K562 (cell line): ENCODE measurements around the gene RUVBL1. TPM values are rescaled to one million over a fixed set of nuclear protein-coding genes. Genes with fewer than 3 reads are reported as not detected.

Experiments
- CHCHD3 ChIP-seq: fragments of 250-450 bp; sonication (Bioruptor Pico); IDR thresholded peaks from 2 replicates; pipeline ENCODE4 v2.1.2; 2022; ENCODE audit warnings: mild to moderate bottlenecking
- CTCF ChIP-seq, 3 experiments: IDR thresholded peaks in 2 of 3; conservative IDR thresholded peaks in 1 of 3; 2 replicates each; pipeline ENCODE4 v1.5.1; 2011 to 2012; ENCODE audit warnings: low read length in 3 of 3, mild to moderate bottlenecking in 3 of 3, control low read depth in 2 of 3, improper control_type of control experiment in 1 of 3, inconsistent platforms in 1 of 3, low read depth in 1 of 3, mixed read lengths in 1 of 3, moderate library complexity in 1 of 3; ENCODE audit not compliant: insufficient read depth in 2 of 3
- EP300 ChIP-seq: IDR thresholded peaks from 2 replicates; pipeline ENCODE4 v1.6.1; 2012; ENCODE audit warnings: low read length, improper control_type of control experiment
- ETS2 ChIP-seq: IDR thresholded peaks from 2 replicates; pipeline ENCODE4 v1.6.1; 2016; ENCODE audit warnings: borderline replicate concordance, missing genetic modification characterization, mild to moderate bottlenecking, moderate library complexity, missing compliant biosample characterization; ENCODE audit not compliant: poor library complexity, severe bottlenecking
- FOXO4 ChIP-seq: fragments of 450-650 bp; formaldehyde crosslinking; IDR thresholded peaks from 2 replicates; pipeline ENCODE4 v1.4.0; 2020; ENCODE audit warnings: mild to moderate bottlenecking, moderate library complexity
- HDAC6 ChIP-seq: IDR thresholded peaks from 2 replicates; pipeline ENCODE4 v1.6.1; 2012; ENCODE audit warnings: low read depth, mild to moderate bottlenecking, control low read depth, inconsistent platforms, low read length, moderate library complexity
- HNRNPUL1 ChIP-seq: fragments of 200-400 bp; formaldehyde crosslinking; IDR thresholded peaks from 2 replicates; pipeline ENCODE4 v1.6.1; 2017; ENCODE audit warnings: low read length
- IRF2 ChIP-seq: sonication (generic); formaldehyde crosslinking; IDR thresholded peaks from 2 replicates; pipeline ENCODE4 v1.8.1; 2022; ENCODE audit warnings: mild to moderate bottlenecking, missing genetic modification reagents
- PHTF2 ChIP-seq: fragments of 250-450 bp; sonication (Bioruptor Pico); IDR thresholded peaks from 2 replicates; pipeline ENCODE4 v1.5.0; 2021; ENCODE audit warnings: mild to moderate bottlenecking
- PRMT5 ChIP-seq: sonication (generic); formaldehyde crosslinking; IDR thresholded peaks from 2 replicates; pipeline ENCODE4 v1.5.0; 2020; ENCODE audit warnings: missing genetic modification reagents
- RERE ChIP-seq: sonication (generic); formaldehyde crosslinking; IDR thresholded peaks from 2 replicates; pipeline ENCODE4 v1.8.0; 2023; ENCODE audit warnings: missing genetic modification reagents, mild to moderate bottlenecking, borderline replicate concordance
- THAP12 ChIP-seq: fragments of 250-450 bp; sonication (Bioruptor Pico); IDR thresholded peaks from 2 replicates; pipeline ENCODE4 v1.9.0; 2021; ENCODE audit warnings: mild to moderate bottlenecking, inconsistent platforms
- ZNF395 ChIP-seq: fragments of 200-800 bp; sonication (Bioruptor generic); IDR thresholded peaks from 2 replicates; pipeline ENCODE4 v1.6.1; 2017; ENCODE audit warnings: missing genetic modification characterization, missing compliant biosample characterization
- ZNF707 ChIP-seq: fragments of 250-450 bp; sonication (Bioruptor Pico); conservative IDR thresholded peaks from 2 replicates; pipeline ENCODE4 v1.8.0; 2022; ENCODE audit warnings: inconsistent platforms, mild to moderate bottlenecking, moderate library complexity
- polyA plus RNA-seq, 8 experiments: library from polyadenylated mRNA; depleted of rRNA in 4 of 8; stranded (reverse) in 5 of 8; unstranded in 3 of 8; fragments of >200 nt; fragmentation: Nextera tagmentation in 2 of 8; fragmentation: Illumina TruSeq in 1 of 8; extraction: Ambion mirVana in 2 of 8; extraction: Trizol in 1 of 8; gene quantifications; 2 replicates each; pipeline versions ENCODE4 v1.2.1 to v1.2.3, GENCODE V29; 2011 to 2014; ENCODE audit warnings: inconsistent platforms in 1 of 8, missing spikeins in 1 of 8
- total RNA-seq, 7 experiments: library from RNA; depleted of rRNA in 6 of 7; stranded (reverse); fragments of >200 nt in 6 of 7; fragmentation: Illumina TruSeq in 2 of 7; extraction: Trizol in 2 of 7; gene quantifications; 2 replicates each; pipeline versions ENCODE4 v1.2.1 to v1.2.3, GENCODE V29; 2011 to 2021; ENCODE audit warnings: low replicate concordance in 1 of 7

RUVBL1 gene
- total and polyA plus RNA-seq, 9 of the 15 experiments (the other 6 are each of a cell fraction or from before 2014, with no cell fraction given), result 20.7 to 147 (median 113) TPM

- TF ChIP-seq ZNF395 (CRISPR knock-in tag) (peak; percentile 85), ZNF707 (no peak), PRMT5 (no peak), HDAC6 (no peak), CHCHD3 (CRISPR knock-in tag) (no peak), ETS2 (tag) (no peak), EP300 (peak; percentile 44; the same call in 1 of the 2 replicates), CTCF (IDR thresholded peaks at IDR 0.05 in 2 of 3, conservative IDR thresholded peaks at IDR 0.05 in 1 of 3; ENCODE audit: insufficient read depth in 2 of 3, low read depth in 1 of 3, low read length in 3 of 3) (no peak), FOXO4 (no peak), RERE (CRISPR knock-in tag) (no peak), HNRNPUL1 (no peak), THAP12 (no peak), IRF2 (no peak), PHTF2 (CRISPR knock-in tag) (no peak)
Measured at GRCh38 chr3:128123538-128124368, at the start of gene RUVBL1 (continued).
